Effector memory CD4-positive, alpha-beta T cell (primary cell): Measurements from ENCODE around the gene RTL5.

Experiments used
- DNase-seq, 3 donors: peaks; one replicate each; pipeline ENCODE4 v3.0.0-alpha.2; 2020
- H3K27ac ChIP-seq: 2 replicates; pipeline ENCODE4 v1.7.0; 2013; ENCODE audit warnings: mild to moderate bottlenecking, low read length, moderate library complexity; ENCODE audit not compliant: insufficient read depth, poor library complexity, severe bottlenecking
- H3K27me3 ChIP-seq: replicated peaks from 2 replicates; pipeline ENCODE4 v1.7.0; 2013; ENCODE audit warnings: mild to moderate bottlenecking, low read length; ENCODE audit not compliant: insufficient read depth, control insufficient read depth, poor library complexity, severe bottlenecking
- H3K36me3 ChIP-seq: 2 replicates; pipeline ENCODE4 v1.7.0; 2013; ENCODE audit warnings: mild to moderate bottlenecking, low read length, moderate library complexity; ENCODE audit not compliant: control insufficient read depth, insufficient read depth
- H3K4me1 ChIP-seq: 2 replicates; pipeline ENCODE4 v1.7.0; 2013; ENCODE audit warnings: low read length, mild to moderate bottlenecking; ENCODE audit not compliant: control insufficient read depth, insufficient read depth, poor library complexity, severe bottlenecking
- H3K4me3 ChIP-seq: 2 replicates; pipeline ENCODE4 v1.7.0; 2013; ENCODE audit warnings: low read length, low read depth, mild to moderate bottlenecking; ENCODE audit not compliant: insufficient read depth, poor library complexity, severe bottlenecking
- H3K9me3 ChIP-seq: 2 replicates; pipeline ENCODE4 v1.7.0; 2013; ENCODE audit warnings: mild to moderate bottlenecking, low read length, moderate library complexity; ENCODE audit not compliant: control insufficient read depth

Gene RTL5

GRCh38 chrX:72143609-72143907 is 11.8 kb upstream of the RTL5 start:
- Histone ChIP-seq H3K27me3 (no peaks in the 10 kb centered on the region), H3K4me1 (peaks cover 5% of the 10 kb centered on the region), H3K4me3 (no peak overlapping the region), H3K9me3 (no peaks in the 10 kb centered on the region), H3K27ac (no peak overlapping the region), H3K36me3 (peaks cover 8% of the 10 kb centered on the region)
- no peak for DNase-seq

GRCh38 chrX:72142794-72143608 is 11.3 kb upstream of the RTL5 start:
- H3K27me3 ChIP-seq, result no peaks in the 10 kb centered on the region

DNA sequence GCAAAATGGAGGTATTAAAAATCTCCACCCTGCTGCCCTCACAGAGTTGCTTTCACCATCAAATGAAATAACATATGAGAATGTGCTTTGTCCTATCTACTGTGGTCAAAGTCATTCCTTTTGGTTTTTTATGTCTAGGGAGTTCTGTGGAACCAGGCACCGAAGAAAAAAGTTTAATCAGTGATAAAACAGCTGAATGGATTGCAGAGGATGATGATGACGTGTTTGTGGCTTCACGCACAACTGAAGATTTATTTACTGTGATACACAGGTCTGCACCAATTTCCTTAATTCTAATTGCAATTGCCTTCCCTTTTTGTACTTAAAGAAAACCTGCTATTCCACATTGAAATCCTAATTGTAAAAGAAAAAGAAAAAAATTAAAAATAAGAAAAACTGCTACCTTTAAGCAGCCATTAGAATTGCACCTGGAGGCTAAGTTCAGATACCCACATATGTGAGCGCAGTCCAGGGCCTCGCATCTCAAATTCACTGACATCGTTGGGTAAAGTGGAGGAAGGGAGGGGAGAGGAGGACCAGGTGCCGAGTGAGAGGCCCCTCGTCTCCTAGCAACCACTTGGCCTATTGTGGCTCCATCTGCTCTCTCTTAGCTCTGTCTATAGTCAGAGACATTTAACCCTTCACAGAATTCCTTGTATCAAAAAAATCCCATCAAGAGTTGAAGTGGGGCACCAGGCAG is 10.5 kb upstream of the RTL5 start:
- Histone ChIP-seq H3K9me3 (no peaks in the 10 kb centered on the region), H3K4me3 (no peak overlapping the region), H3K27ac (no peak overlapping the region), H3K36me3 (peaks cover 8% of the 10 kb centered on the region), H3K27me3 (no peaks in the 10 kb centered on the region), H3K4me1 (peaks cover 5% of the 10 kb centered on the region)
- no peak for DNase-seq

More at GRCh38 chrX:72142794-72143608, 11.3 kb upstream of the RTL5 start:
- DNase-seq, result no peak
- Histone ChIP-seq H3K27ac (no peak overlapping the region), H3K36me3 (peaks cover 8% of the 10 kb centered on the region), H3K4me1 (peaks cover 5% of the 10 kb centered on the region), H3K9me3 (no peaks in the 10 kb centered on the region), H3K4me3 (no peak overlapping the region)

- Histone ChIP-seq H3K4me1 (peaks cover 5% of the 10 kb centered on the region), H3K27me3 (no peaks in the 10 kb centered on the region), H3K9me3 (no peaks in the 10 kb centered on the region), H3K36me3 (peaks cover 8% of the 10 kb centered on the region), H3K4me3 (no peak overlapping the region), H3K27ac (no peak overlapping the region)
- no peak for DNase-seq
These were observed 9.8 kb upstream of the RTL5 start for GRCh38 chrX:72141372-72142004.

DNA sequence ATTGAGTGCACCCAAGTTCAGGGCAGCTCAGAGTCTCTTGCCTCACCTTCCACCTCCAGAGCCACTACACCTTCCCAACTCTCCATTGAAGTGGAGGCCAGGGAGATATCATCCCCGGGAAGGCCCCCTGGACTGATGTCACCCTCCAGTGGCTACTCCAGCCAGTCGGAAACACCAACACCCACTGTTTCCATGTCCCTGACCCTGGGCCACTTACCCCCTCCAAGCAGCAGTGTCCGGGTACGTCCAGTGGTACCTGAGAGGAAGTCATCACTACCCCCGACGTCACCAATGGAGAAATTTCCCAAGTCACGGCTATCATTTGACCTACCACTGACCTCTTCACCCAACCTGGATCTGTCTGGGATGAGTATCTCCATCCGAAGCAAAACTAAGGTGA is 7.8 kb upstream of the RTL5 start:
- DNase-seq, result no peak
- Histone ChIP-seq H3K36me3 (peaks cover 8% of the 10 kb centered on the region), H3K4me1 (peaks cover 5% of the 10 kb centered on the region)

GRCh38 chrX:72137846-72138495 is 6.3 kb upstream of the RTL5 start:
- no peak overlapping the region for H3K4me3 ChIP-seq
- no peaks in the 10 kb centered on the region for H3K9me3 ChIP-seq
- H3K4me1 ChIP-seq, result peaks cover 2% of the 10 kb centered on the region
- H3K36me3 ChIP-seq, result peaks cover 8% of the 10 kb centered on the region
- H3K27me3 ChIP-seq, result no peaks in the 10 kb centered on the region
- DNase-seq, result no peak
- H3K27ac ChIP-seq, result no peak overlapping the region

More for the DNA sequence above, 7.8 kb upstream of the RTL5 start:
- Histone ChIP-seq H3K4me3 (no peak overlapping the region), H3K27me3 (no peaks in the 10 kb centered on the region), H3K9me3 (no peaks in the 10 kb centered on the region), H3K27ac (no peak overlapping the region)

- no peaks in the 10 kb centered on the region for H3K27me3 ChIP-seq
- H3K36me3 ChIP-seq, result peaks cover 3% of the 10 kb centered on the region
These were observed 2.3 kb upstream of the RTL5 start for GRCh38 chrX:72133851-72134546.

DNA sequence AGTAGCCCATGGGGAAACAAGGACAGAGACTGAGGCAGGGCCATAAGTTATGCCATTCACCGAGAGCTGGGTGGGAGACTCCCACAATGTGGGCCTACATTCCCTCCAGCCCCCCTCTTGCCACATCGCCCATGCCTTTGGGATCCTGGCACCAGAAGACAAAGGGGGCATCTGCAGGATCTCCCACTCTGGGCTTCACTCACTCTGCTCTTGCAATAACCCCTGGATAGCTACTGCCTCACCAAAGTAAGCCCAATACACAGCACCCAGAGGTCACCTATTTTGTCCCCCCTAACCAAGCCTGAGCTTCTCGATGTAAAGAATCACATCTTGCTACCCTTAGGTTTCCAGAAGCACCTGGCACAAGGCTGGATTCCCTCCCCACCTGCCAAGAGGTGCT is 741 bp upstream of the RTL5 start:
- H3K36me3 ChIP-seq, result no peaks in the 10 kb centered on the region
- DNase-seq, result no peak
- no peaks in the 10 kb centered on the region for H3K27me3 ChIP-seq
- H3K4me3 ChIP-seq, result peak overlapping the region; percentile 29
- H3K9me3 ChIP-seq, result no peaks in the 10 kb centered on the region
- peak overlapping the region; percentile 25 for H3K27ac ChIP-seq
- H3K4me1 ChIP-seq, result no peaks in the 10 kb centered on the region

More at GRCh38 chrX:72133851-72134546, 2.3 kb upstream of the RTL5 start:
- Histone ChIP-seq H3K4me1 (no peaks in the 10 kb centered on the region), H3K4me3 (no peak overlapping the region), H3K9me3 (no peaks in the 10 kb centered on the region), H3K27ac (no peak overlapping the region)
- DNase-seq, result no peak

- Histone ChIP-seq H3K36me3 (no peaks in the 10 kb centered on the region), H3K27ac (no peak overlapping the region), H3K4me3 (no peak overlapping the region), H3K9me3 (no peaks in the 10 kb centered on the region), H3K27me3 (no peaks in the 10 kb centered on the region), H3K4me1 (peaks cover 9% of the 10 kb centered on the region)
- DNase-seq, result no peak
These were observed 909 bp downstream of the RTL5 start for GRCh38 chrX:72130762-72131250.
